ENCODE data around the gene CACNA1I.

Gene CACNA1I

GRCh38 chr22:39601180-39601535 lies 30.6 kb downstream of the CACNA1I start:
- no peak overlapping the region for H3K27ac ChIP-seq
- no peak for TF ChIP-seq CTCF (IDR thresholded peaks at IDR 0.05)
- no peak for TF ChIP-seq ZFX (IDR thresholded peaks at IDR 0.05; ENCODE audit: borderline replicate concordance)

- TF ChIP-seq CTCF (IDR thresholded peaks at IDR 0.05) (no peak), ZFX (IDR thresholded peaks at IDR 0.05; ENCODE audit: borderline replicate concordance) (no peak)
- no peak overlapping the region for H3K27ac ChIP-seq
Observed at GRCh38 chr22:39603345-39603744, 32.8 kb downstream of the CACNA1I start.

DNA sequence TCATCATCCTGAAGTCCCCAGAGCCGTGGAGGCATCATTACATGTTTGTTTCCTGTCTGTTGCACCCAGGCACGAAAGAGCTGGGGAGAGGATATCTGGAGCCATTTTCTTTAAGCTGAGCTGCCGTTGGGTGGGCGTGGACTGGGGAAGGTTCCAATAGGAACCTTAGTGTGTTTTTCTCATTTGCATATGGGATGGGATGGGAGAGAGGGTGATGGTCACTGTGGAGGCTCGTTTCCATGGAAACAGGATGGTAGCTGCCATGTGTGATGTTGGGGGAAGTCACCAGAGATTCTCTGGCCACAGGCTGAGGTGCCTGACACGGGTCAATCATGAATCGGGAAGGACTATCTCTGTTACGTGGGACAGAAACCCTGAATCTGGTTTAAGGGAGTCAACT lies 39.7 kb downstream of the CACNA1I start:
- no peak for TF ChIP-seq CTCF (IDR thresholded peaks at IDR 0.05)
- no peak for TF ChIP-seq ZFX (IDR thresholded peaks at IDR 0.05; ENCODE audit: borderline replicate concordance)
- no peak overlapping the region for H3K27ac ChIP-seq

- H3K27ac ChIP-seq = no peak overlapping the region
- TF ChIP-seq ZFX (IDR thresholded peaks at IDR 0.05; ENCODE audit: borderline replicate concordance) (no peak), CTCF (IDR thresholded peaks at IDR 0.05) (no peak)
Observed at GRCh38 chr22:39610766-39611165, 40.2 kb downstream of the CACNA1I start.

DNA sequence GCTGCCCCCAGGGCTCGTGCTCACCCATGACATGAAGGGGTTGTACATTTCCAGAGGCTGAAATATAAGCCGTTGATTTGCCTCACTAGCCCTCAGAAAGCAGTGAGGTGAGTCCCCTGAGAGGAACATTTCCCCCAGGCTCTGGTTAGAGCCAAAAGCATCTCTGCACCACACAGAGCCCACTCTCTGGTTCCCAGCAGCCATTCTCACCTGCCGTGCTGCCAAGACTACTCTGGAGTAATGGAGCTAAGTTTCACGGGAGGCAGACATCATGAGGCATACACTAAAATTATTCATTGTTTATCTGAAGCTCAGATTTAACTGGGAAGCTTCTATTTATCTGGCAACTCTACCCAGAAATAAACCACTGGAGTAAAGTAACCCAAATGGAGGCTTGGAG lies 40.8 kb downstream of the CACNA1I start:
- H3K27ac ChIP-seq = no peak overlapping the region
- TF ChIP-seq CTCF (IDR thresholded peaks at IDR 0.05) (no peak), ZFX (IDR thresholded peaks at IDR 0.05; ENCODE audit: borderline replicate concordance) (no peak)

GRCh38 chr22:39612811-39613548 lies 42.4 kb downstream of the CACNA1I start:
- no peak for TF ChIP-seq CTCF (IDR thresholded peaks at IDR 0.05)
- no peak for TF ChIP-seq ZFX (IDR thresholded peaks at IDR 0.05; ENCODE audit: borderline replicate concordance)
- H3K27ac ChIP-seq = no peak overlapping the region

- no peak overlapping the region for H3K27ac ChIP-seq
- TF ChIP-seq ZFX (IDR thresholded peaks at IDR 0.05; ENCODE audit: borderline replicate concordance) = no peak
- no peak for TF ChIP-seq CTCF (IDR thresholded peaks at IDR 0.05)
Observed at GRCh38 chr22:39613549-39613921, 43.0 kb downstream of the CACNA1I start.

All from 22Rv1 (cell line).